Hematopoietic multipotent progenitor cell treated with erythropoietin and hydrocortisone succinate and interleukin-3 and kit ligand, for 17 days (in vitro differentiated cells): ENCODE results near the gene SLC16A7.

ENCODE experiments used
- DNase-seq: peaks from one replicate; pipeline ENCODE4 v3.0.0-alpha.2; 2015; ENCODE audit warnings: low spot score

The SLC16A7 gene

GRCh38 chr12:59668674-59669073 is 72.8 kb downstream of the SLC16A7 start:
- DNase-seq, result no peak

DNA sequence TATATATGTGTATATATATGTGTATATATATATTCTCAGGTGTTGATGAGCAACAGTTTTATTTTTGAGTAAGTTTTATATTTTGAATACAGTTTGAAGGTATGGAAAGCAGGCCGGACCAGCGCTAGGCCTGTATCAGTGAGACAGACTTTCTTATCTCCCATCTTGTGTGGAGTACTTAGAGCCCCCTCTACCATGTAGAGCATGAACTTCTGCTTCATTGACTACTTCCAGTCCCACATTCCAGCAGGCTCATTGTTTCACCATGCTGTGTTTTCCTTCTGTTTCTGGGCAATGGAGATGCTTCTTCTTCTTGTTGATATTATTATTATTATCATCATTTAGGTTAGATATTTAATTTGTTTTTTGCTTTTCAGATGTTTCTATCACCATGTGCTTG is 76.4 kb downstream of the SLC16A7 start:
- DNase-seq, result no peak

DNA sequence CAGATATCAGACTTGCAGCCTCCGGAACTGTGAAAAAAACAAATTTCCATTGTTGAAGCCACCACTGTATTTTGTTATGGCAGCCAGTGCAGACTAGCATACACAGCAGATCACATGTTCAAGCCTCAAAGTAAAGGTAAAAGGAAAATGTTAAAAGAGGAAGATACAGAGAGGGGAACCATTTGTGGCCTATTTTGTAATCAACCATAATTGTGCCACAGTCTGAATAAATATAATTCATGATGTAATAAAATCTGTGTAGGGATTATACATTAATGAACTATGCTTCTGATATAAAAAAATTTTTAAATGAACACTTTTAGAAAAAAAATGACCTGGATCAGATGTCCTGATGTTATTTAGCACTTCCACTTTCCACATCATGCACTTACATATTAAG is 79.6 kb downstream of the SLC16A7 start:
- DNase-seq, result no peak

DNA sequence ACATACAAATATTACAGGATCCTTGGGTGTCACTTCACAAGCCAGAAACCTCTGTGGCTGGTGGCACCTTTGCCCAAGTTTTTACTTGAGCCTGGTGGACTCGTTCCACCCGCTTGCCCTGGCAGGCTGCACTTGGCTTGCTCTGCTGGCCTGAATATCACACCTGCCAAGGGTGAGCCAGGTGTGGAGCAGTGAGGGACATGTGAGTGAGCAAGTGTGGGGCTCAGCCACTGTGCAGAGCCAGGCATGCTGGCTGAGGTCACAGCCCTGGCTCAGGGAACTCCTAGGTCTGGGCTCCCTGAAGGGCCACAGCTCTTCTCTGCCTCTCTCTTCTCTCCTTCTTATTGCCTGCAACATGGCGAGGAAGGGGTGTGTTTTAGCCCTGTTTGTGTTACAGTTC is 82.0 kb downstream of the SLC16A7 start:
- DNase-seq, result no peak

- no peak for DNase-seq
Measured at GRCh38 chr12:59678759-59679411, 83.1 kb downstream of the SLC16A7 start.

- DNase-seq, result no peak
Measured at GRCh38 chr12:59689776-59690175, 93.9 kb downstream of the SLC16A7 start.

- DNase-seq, result no peak
Measured at GRCh38 chr12:59695379-59695778, 99.5 kb downstream of the SLC16A7 start.

DNA sequence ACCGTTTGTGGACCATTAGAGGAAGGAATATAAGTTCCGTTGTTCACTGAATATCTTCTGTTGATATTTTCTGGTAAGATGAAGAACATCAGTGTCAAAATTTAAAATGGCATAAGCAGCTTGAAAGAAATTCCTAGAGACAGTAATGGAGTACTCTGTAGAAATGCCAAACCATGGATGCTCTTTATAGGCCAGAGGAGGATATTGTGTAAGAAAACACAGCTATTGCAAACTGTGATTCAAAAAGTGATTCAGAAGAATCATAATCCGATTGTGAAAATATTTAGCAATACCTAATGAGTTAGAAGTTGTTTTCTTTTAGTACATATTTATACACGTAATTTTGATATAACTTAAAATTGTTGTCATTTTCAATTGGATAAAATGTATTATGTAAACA is 102.8 kb downstream of the SLC16A7 start:
- DNase-seq, result no peak

- DNase-seq, result no peak
Measured at GRCh38 chr12:59699421-59700152, 103.8 kb downstream of the SLC16A7 start.

- DNase-seq, result no peak
Measured at GRCh38 chr12:59700153-59700450, 104.3 kb downstream of the SLC16A7 start.

GRCh38 chr12:59708064-59708463 is 112.2 kb downstream of the SLC16A7 start:
- DNase-seq, result no peak

DNA sequence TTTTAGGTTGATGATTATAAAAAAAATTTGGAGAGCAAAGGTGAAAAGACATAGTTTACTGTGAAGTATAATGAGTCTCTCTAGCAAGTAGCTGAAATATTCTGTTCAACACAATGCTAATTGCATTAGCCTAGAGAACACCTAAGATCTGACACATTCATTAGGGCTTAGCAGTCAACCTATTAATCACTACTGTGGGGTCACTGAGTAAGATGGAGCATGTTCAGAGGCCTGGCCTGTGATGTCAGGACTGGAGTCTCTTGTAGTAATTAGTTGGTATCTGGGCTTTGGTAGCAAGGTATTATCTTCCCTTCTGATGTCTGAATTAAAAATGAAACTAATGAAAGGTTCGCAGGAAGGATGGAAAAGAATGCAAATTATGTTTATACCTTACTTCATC is 112.7 kb downstream of the SLC16A7 start:
- DNase-seq, result no peak

DNA sequence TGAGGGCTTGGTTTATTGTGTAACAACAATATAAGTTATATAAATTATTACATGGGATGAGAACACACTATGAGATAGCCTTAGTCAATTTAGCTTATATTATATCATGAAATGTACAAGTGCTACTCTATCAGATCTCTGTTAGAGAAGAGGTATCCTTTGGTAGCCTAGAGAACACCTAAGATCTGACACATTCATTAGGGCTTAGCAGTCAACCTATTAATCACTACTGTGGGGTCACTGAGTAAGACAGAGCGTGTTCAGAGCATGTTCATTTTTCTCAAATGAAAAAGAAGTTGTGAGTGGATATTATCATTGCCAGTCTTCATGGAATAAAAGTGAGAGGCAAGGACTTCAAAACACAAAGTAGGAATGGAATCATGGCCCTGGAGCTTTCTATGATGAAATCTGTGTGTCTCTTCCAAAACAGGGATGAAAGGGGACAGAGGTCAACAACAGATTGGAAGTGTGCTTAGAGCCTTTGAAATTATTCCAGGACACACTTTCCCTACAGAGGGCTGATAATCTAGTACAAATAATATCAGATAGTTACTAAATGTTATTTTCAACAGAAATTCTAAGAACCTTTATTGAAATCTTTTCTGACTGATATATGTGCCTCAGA is 114.3 kb downstream of the SLC16A7 start:
- no peak for DNase-seq

DNA sequence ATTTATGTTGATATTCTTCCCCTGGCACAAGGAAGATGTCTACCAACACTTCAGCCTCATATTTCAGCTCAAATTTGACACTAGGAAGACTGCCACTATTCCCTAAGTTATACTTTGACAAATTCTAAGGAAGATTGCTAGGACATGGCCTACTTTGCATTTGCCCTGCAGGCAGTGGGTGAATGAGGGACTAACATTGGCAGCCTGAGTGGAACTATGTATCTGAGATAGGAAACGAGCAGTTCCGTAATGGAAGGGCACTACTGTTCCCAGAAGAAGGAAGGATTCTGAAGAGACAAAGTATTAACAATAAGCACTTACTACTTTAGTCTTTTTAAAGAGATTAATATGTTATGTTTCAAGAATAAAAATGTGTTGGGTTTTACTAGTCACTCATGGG is 115.1 kb downstream of the SLC16A7 start:
- no peak for DNase-seq

DNA sequence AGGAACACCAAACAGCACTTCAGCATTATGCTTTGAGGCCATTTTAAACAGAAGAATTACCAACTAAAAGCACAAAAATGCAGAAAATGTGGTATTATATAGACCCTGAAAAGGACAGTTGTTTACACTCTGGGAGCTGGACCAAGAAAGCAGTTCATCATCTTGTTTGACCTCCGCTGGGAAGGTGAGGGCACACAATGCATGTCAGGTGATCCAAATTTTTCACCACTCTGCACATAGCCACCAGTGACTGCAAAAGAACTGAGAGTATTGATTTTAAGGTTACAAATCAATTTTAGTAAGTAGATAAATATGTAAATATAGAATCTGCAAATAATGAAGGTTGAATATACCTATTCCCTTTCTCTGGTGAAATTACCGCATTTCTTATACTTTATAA is 119.6 kb downstream of the SLC16A7 start:
- DNase-seq, result no peak

DNA sequence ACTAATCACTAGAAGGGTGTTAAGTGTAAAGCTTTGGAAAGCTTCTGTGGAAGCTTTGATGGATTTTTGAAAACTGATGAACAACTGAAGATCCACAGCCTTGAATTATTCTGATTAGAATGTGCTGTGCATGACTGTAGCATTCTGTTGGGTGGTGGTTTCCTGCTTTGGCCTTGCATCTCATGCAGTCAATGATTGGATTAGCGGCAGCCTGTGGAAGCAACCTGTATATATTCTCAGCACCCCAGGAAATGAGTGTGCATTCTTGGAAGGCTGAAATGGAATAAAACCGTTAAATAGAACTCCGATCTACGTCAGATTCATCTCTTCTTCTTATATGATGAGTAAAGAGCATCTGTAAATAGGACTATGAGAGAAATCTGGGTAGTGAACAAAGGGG is 120.2 kb downstream of the SLC16A7 start:
- DNase-seq, result no peak

- DNase-seq, result no peak
Measured at GRCh38 chr12:59717436-59717835, 121.6 kb downstream of the SLC16A7 start.

DNA sequence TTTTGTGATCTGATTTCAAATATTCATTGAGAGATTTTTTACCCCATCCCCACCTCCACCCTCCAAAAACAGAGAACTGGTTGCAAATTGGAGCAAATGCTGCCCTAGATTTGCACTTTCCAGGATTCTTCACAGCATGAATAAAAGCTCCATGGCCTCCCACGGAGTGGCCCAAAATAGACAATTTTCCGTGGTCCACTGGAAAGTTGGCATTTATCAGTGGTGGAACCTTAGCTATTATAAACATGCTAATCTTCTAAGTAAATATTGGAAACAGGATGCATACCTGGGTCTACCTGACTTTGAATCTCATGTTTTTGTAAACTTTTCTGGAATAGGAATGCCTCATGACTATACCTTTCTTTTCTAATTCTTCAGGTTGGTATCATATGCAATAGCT is 123.9 kb downstream of the SLC16A7 start:
- no peak for DNase-seq

GRCh38 chr12:59723520-59723919 is 127.7 kb downstream of the SLC16A7 start:
- DNase-seq, result no peak

- DNase-seq, result no peak
Measured at GRCh38 chr12:59724011-59724695, 128.3 kb downstream of the SLC16A7 start.

DNA sequence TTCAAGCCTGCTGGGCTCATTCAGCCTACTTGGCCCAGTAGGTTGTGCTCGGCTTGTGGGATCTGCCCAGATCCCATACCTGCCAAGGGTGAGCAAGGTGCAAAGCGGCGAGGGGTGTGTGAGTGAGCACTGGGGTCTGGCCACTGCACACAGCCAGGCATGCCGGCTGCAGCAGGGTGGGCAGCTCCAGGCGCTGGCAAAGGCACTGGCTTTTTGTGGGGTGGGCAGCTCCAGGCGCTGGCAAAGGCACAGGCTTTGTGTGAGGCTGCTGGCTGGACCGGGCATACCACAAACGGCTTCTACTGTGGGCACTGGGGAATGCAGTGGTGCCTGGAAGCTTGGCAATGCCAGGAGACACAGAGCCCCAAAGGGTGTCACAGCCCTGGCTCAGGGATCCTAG is 137.4 kb downstream of the SLC16A7 start:
- DNase-seq, result no peak

- DNase-seq, result no peak
Measured at GRCh38 chr12:59734371-59734770, 138.5 kb downstream of the SLC16A7 start.

DNA sequence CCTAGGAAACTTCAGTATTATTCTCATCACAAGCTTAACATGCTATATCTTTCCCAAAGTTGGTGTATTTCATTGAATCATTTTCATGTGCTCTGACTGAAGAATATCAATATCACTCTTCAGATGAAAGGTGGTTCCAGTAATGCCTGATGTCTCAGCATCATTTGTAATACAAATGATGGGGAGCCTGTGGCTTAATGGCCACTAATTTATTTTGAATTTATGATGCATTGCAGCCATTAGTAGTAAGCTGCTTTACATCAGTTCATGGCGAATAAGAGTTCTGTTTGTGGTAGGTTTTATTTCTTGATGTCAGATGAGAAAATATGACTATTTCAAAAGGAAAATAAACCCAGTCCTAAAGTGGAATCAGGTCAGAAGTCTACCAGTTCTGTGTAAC is 139.4 kb downstream of the SLC16A7 start:
- DNase-seq, result no peak
